Fibroblast of skin of left biceps (primary cell): ENCODE measurements around the gene SORBS2.

Source experiments
- DNase-seq, 2 experiments: peaks; one replicate each; pipeline ENCODE4 v3.0.0-alpha.2; 2013; ENCODE audit warnings: low read depth in 2 of 2

SORBS2 gene

GRCh38 chr4:185681604-185682003, 130.4 kb downstream of the SORBS2 start:
- DNase-seq, result no peak

GRCh38 chr4:185680617-185681016, 131.4 kb downstream of the SORBS2 start:
- no peak for DNase-seq

GRCh38 chr4:185679523-185679922, 132.5 kb downstream of the SORBS2 start:
- DNase-seq, result no peak

- no peak for DNase-seq
These were observed 134.2 kb downstream of the SORBS2 start for GRCh38 chr4:185677637-185678314.

GRCh38 chr4:185672618-185673017, 139.4 kb downstream of the SORBS2 start:
- no peak for DNase-seq

DNA sequence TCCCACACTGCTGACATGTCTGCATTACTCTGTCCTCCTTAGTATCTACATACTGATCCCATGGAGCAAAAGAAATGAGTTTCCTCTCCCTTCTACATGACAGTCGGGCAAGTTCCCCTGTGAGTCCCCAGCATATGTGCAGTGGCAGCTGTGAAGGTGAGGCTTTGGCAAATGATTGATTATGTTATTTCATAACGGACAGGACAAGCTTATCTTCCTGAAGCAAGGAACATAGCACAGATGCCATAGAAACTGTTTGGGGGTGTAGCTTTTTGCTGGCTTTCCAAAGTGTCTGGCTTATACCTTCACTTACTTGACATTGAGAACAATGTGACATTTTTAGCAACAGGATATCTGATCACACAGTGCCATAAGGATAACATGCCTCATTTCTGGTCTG, 139.8 kb downstream of the SORBS2 start:
- no peak for DNase-seq

GRCh38 chr4:185671496-185671895, 140.5 kb downstream of the SORBS2 start:
- no peak for DNase-seq

- DNase-seq, result no peak
These were observed 140.9 kb downstream of the SORBS2 start for GRCh38 chr4:185671066-185671465.

DNA sequence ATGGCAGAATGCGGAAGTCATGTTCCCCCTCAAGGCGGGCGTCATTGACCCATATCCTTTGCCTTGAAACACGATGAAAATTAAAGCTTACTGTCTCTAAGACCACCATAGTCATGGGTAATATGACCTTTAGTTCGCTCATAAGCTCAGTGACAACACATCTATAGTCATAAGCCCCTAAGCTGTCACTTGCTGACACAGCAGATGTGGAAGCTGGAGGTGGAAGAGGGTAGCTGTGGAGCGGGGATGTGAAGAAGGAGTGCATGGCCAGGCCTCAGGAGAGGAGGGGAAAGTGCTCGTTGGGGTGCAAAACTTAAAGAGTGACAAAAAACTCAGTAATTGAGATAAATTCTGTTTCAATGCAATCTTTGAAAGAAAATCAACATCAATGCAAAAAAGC, 142.7 kb downstream of the SORBS2 start:
- no peak for DNase-seq

DNA sequence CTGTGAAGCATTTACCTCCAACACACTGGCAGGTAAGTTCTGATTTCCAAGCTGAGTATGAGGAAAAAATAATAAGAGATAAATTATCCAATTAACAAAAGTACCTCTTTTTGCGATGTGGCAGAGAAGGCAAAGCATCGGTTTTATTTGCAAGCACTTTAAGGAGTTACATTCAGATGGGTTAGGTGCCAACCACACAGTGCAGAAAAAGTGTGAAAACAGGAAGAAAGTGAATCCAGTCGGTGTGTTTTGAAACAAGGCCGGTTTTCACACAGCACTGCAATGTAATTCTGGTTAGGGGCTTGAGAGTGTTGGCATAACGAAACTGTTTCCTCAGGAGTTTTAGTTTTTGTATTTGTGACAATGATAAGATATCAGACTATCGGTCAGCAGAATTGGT, 145.8 kb downstream of the SORBS2 start:
- DNase-seq, result no peak

- DNase-seq, result no peak
These were observed 146.3 kb downstream of the SORBS2 start for GRCh38 chr4:185665655-185666054.

- DNase-seq, result no peak
These were observed 147.5 kb downstream of the SORBS2 start for GRCh38 chr4:185664481-185664880.

- no peak for DNase-seq
These were observed 149.8 kb downstream of the SORBS2 start for GRCh38 chr4:185662030-185662778.

- no peak for DNase-seq
These were observed 151.7 kb downstream of the SORBS2 start for GRCh38 chr4:185660340-185660739.

DNA sequence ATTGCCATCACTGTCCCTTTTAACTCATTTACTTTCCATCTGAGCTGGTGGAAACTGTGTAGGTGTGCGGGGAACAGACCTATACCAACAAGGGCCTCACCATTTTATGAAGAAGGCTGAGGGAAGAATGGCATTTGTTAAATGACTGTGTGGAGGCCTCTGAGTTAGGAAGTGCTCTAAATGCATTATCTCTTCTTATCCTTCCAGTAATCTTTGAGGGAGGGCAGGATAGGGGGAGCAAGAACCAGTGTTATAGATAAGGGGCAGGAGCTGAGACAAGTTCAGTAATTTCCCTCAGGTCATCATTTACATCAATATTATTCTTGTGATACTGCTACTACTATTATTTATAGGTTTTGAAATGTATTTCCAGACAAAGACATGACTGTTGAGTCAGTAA, 154.3 kb downstream of the SORBS2 start:
- DNase-seq, result no peak

DNA sequence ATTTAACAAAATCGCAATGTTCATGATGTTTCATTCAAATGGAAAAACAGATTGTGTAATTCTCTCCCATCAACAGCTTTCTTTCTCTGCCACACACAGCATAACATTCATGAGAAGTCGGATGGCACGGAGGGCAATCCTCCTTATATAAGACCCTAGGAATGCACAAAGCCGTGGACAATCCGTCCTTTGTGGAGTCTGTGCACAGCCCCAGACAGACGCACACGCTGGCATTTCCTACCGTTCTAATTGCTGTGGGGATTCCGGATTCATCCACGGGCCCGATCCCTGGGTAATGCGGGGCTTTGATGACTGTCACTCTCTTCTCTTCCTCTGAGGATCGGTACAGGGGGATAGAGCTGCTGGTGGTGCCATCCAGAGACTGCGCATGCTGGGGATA, 154.8 kb downstream of the SORBS2 start:
- no peak for DNase-seq

DNA sequence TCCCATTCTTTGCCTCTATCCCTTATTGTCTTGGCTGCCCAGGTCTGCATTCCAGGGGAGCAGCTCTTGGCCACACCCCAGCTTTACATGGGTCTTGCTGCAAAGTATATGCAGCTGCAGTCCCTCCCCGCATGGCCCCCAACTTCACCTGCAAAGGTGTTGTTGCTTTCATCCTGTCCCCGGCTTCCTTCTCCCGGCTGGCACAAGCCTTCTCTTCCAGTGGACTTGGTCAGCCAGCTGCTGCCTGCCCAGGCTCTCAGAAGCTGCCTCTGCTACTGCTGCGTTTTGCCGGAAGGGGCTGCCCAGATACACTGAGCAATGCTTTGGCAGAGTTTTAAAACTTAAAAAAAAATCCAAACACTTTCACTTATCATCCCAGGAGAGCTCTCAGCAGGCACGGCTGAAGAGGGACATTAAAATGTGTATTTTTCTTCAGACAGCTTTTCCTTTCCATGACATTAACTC, 155.5 kb downstream of the SORBS2 start:
- DNase-seq, result no peak

GRCh38 chr4:185654965-185655554, 156.9 kb downstream of the SORBS2 start:
- DNase-seq, result no peak

DNA sequence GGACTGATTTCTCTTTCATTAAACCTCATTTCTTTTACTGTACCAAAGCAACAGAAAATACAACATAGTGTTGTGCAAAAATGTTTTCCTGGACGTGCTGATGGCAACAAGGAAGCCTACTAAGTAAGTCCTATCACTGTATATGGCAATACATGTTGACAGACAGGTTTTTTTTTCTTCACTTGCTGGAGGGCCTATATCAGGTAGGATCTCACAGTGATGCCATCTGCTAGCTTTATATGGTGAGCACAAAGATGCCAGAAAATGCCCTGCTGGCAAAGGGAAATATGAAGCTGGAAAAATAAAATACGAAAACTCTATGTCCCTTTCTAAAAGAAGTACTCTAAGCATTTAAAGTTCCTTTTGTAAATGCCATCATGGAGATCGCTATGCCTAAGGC, 157.7 kb downstream of the SORBS2 start:
- DNase-seq, result no peak

DNA sequence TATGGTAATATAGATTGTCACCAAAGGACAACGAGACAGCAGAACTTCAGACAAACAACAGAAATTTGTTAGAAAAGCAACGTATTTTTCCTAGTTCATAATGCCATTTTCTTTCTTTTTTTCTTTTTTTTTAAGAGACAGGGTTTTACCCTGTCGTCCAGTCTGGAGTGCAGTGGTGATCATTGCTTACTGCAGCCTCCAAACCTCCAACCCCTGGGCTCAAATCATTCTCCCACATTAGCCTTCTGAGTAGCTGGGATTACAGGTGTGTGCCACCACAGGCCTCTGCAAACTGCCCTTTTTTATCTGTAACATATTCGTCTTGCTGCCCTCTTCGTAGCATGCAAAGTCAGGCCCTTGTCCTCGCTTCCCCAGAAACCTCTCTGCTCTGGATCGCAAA, 160.1 kb downstream of the SORBS2 start:
- no peak for DNase-seq

DNA sequence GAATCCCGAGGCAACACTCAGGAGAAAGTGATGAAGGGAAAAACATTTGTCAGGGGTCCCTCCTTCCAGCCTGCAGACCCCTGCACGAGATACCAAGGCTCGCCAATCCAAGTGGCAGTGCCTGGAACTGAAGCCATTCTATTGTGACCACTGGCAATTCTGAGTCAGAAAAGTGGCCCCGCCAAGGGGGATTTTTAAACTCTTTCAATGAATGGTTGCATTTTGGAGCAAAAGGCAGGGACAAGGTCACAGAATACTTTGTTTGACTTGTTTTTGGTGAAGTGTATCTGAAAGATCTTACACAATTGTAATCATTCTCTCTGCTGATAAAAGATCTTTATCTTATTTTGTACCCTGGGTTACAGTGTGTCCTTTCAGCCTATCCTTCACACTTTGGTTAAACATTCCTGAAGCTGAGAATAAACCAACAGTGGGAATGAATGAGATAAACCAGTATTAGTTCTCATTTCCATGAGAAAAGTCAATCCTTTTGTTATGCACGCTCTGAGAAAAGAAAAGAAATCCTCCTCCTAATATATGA, 160.8 kb downstream of the SORBS2 start:
- DNase-seq, result no peak

DNA sequence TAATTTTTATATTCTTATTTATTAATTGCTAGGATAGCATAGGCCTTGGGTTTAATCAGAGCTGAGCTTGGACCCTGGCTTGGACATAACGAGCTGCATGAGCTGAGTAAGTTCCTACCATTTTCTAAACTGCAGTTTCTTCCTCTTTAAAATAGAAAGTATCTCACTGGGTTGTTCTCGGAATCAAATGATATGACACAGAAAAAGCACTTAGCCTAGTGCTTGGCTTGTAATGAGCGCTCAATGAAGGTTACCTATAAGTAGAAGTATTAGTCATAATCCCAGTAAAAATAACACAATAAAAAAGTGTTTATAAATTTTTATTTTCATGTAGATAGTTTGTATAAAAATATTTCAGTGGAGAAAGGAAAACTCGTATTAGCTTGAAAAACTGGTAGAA, 163.4 kb downstream of the SORBS2 start:
- no peak for DNase-seq

DNA sequence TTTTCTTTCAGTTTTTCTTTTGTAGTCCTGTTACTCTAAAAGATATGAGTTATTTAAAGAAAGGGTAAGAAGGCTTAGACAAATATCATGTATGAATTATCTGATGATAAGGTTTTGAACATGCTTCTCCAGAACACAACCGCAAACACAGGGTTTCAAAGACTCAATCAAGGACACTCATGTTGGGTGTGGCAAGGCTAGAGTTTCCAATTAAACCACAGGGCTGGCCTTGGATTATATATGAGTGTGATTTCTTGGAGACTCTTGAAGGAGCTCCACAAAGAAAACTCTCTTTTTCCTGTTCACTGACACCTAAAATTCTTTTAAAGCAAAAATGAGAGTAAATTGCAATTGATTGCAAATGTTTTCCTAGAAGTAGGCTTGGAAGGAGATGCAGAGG, 166.6 kb downstream of the SORBS2 start:
- no peak for DNase-seq
